PC-3 (cell line): Measurements from ENCODE around the gene CFP.

Source experiments
- EZH2 ChIP-seq: fragments of 300-600 bp; sonication (generic); IDR thresholded peaks from one replicate; pipeline ENCODE4 v1.6.1; 2017; ENCODE audit warnings: antibody characterized with exemption, mild to moderate bottlenecking, low read length; ENCODE audit not compliant: unreplicated experiment
- TF ChIP-seq, protein P1 (sequence below): fragments of 300-600 bp; sonication (generic); conservative IDR thresholded peaks from 2 replicates; pipeline ENCODE4 v1.5.1; 2017; ENCODE audit warnings: antibody characterized with exemption, low read depth, mild to moderate bottlenecking, low read length

- TF ChIP-seq, protein P1, sequence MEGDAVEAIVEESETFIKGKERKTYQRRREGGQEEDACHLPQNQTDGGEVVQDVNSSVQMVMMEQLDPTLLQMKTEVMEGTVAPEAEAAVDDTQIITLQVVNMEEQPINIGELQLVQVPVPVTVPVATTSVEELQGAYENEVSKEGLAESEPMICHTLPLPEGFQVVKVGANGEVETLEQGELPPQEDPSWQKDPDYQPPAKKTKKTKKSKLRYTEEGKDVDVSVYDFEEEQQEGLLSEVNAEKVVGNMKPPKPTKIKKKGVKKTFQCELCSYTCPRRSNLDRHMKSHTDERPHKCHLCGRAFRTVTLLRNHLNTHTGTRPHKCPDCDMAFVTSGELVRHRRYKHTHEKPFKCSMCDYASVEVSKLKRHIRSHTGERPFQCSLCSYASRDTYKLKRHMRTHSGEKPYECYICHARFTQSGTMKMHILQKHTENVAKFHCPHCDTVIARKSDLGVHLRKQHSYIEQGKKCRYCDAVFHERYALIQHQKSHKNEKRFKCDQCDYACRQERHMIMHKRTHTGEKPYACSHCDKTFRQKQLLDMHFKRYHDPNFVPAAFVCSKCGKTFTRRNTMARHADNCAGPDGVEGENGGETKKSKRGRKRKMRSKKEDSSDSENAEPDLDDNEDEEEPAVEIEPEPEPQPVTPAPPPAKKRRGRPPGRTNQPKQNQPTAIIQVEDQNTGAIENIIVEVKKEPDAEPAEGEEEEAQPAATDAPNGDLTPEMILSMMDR = no peak
- TF ChIP-seq EZH2 = no peak
Observed at GRCh38 chrX:47587091-47587891, 42.4 kb downstream of the CFP start.
